ENCODE results near the gene CNRIP1. TPM values are rescaled to one million over a fixed set of nuclear protein-coding genes. Genes with fewer than 3 reads are reported as not detected.
"Not testable (repeated sequence)": the region's sequence is repeated elsewhere in the genome, so short reads cannot be mapped to it uniquely, and the experiment has no call there.

Gene CNRIP1
- total RNA-seq, 2 experiments from 2014 or later = not detected

- peaks cover 8% of the 10 kb centered on the region for H3K27me3 Mint-ChIP-seq
- POLR2A ChIA-PET = no interaction called here
- no peak overlapping the region for H3K27ac Mint-ChIP-seq
- no peak overlapping the region for H3K4me3 Mint-ChIP-seq
- intact Hi-C loops (cut with micrococcal nuclease) = no loop called here
- CTCF ChIA-PET = interaction anchor here (3.8 kb wide), 1 partner anchor 107 kb away, joined by 17 read pairs; no protein-coding TSS in a partner anchor
- no peaks in the 10 kb centered on the region for H3K9me3 Mint-ChIP-seq
- no peaks in the 10 kb centered on the region for H3K4me1 Mint-ChIP-seq (ENCODE audit: low read depth)
- no peaks in the 10 kb centered on the region for H3K36me3 Mint-ChIP-seq
- no peak for DNase-seq
Measured at GRCh38 chr2:68333931-68334330, 14.2 kb upstream of the CNRIP1 start.

GRCh38 chr2:68333009-68333408 is 13.3 kb upstream of the CNRIP1 start:
- intact Hi-C loops (cut with micrococcal nuclease) = no loop called here
- ChIA-PET POLR2A (no interaction called here), CTCF (interaction anchor here (0.6 to 3.8 kb wide), 2 partner anchors 20 to 108 kb away, joined by 3 to 17 read pairs; no protein-coding TSS in a partner anchor)
- peaks cover 12% of the 10 kb centered on the region for H3K27me3 Mint-ChIP-seq
- H3K9me3 Mint-ChIP-seq = no peaks in the 10 kb centered on the region
- H3K27ac Mint-ChIP-seq = no peak overlapping the region
- no peak for DNase-seq
- H3K4me3 Mint-ChIP-seq = no peak overlapping the region
- no peaks in the 10 kb centered on the region for H3K4me1 Mint-ChIP-seq (ENCODE audit: low read depth)
- no peaks in the 10 kb centered on the region for H3K36me3 Mint-ChIP-seq

GRCh38 chr2:68330691-68331090 is 10.9 kb upstream of the CNRIP1 start:
- ChIA-PET POLR2A (no interaction called here), CTCF (interaction anchor here (3.8 kb wide), 1 partner anchor 110 kb away, joined by 17 read pairs; no protein-coding TSS in a partner anchor)
- no peaks in the 10 kb centered on the region for H3K36me3 Mint-ChIP-seq
- peaks cover 16% of the 10 kb centered on the region for H3K27me3 Mint-ChIP-seq
- no peaks in the 10 kb centered on the region for H3K4me1 Mint-ChIP-seq (ENCODE audit: low read depth)
- H3K27ac Mint-ChIP-seq = no peak overlapping the region
- no peaks in the 10 kb centered on the region for H3K9me3 Mint-ChIP-seq
- H3K4me3 Mint-ChIP-seq = no peak overlapping the region
- intact Hi-C loops (cut with micrococcal nuclease) = no loop called here
- DNase-seq = no peak

GRCh38 chr2:68328901-68329300 is 9.2 kb upstream of the CNRIP1 start:
- Mint-ChIP-seq H3K9me3 (no peaks in the 10 kb centered on the region), H3K27me3 (peaks cover 19% of the 10 kb centered on the region), H3K27ac (no peak overlapping the region), H3K4me1 (ENCODE audit: low read depth) (no peaks in the 10 kb centered on the region), H3K4me3 (no peak overlapping the region), H3K36me3 (no peaks in the 10 kb centered on the region)
- intact Hi-C loops (cut with micrococcal nuclease) = no loop called here
- ChIA-PET CTCF (no interaction called here), POLR2A (no interaction called here)
- DNase-seq = no peak

GRCh38 chr2:68325056-68325455 is 5.3 kb upstream of the CNRIP1 start:
- POLR2A ChIA-PET = no interaction called here
- peaks cover 33% of the 10 kb centered on the region for H3K27me3 Mint-ChIP-seq

GRCh38 chr2:68320118-68320641 is 431 bp upstream of the CNRIP1 start:
- Mint-ChIP-seq H3K4me1 (ENCODE audit: low read depth) (peaks cover 2% of the 10 kb centered on the region), H3K4me3 (peak overlapping the region; percentile 57), H3K27me3 (peaks cover 46% of the 10 kb centered on the region), H3K27ac (no peak overlapping the region), H3K36me3 (no peaks in the 10 kb centered on the region), H3K9me3 (no peaks in the 10 kb centered on the region)
- CTCF ChIA-PET = interaction anchor here (0.8 kb wide), 1 partner anchor 121 kb away, joined by 4 read pairs; no protein-coding TSS in a partner anchor
- POLR2A ChIA-PET = no interaction called here
- intact Hi-C loops (cut with micrococcal nuclease) = no loop called here
- no peak for DNase-seq

More at GRCh38 chr2:68325056-68325455, 5.3 kb upstream of the CNRIP1 start:
- no peaks in the 10 kb centered on the region for H3K4me1 Mint-ChIP-seq (ENCODE audit: low read depth)
- DNase-seq = no peak
- CTCF ChIA-PET = interaction anchor here (0.6 kb wide), 1 partner anchor 35 kb away, joined by 3 read pairs; no protein-coding TSS in a partner anchor
- intact Hi-C loops (cut with micrococcal nuclease) = no loop called here
- no peak overlapping the region for H3K4me3 Mint-ChIP-seq
- H3K36me3 Mint-ChIP-seq = no peaks in the 10 kb centered on the region
- no peak overlapping the region for H3K27ac Mint-ChIP-seq
- H3K9me3 Mint-ChIP-seq = no peaks in the 10 kb centered on the region

GRCh38 chr2:68318914-68319397 is 793 bp downstream of the CNRIP1 start:
- Mint-ChIP-seq H3K4me3 (peak overlapping the region; percentile 38), H3K4me1 (ENCODE audit: low read depth) (peaks cover 2% of the 10 kb centered on the region), H3K9me3 (peaks cover under 1% of the 10 kb centered on the region), H3K27me3 (peaks cover 43% of the 10 kb centered on the region), H3K36me3 (no peaks in the 10 kb centered on the region), H3K27ac (no peak overlapping the region)
- intact Hi-C loops (cut with micrococcal nuclease) = no loop called here
- DNase-seq = no peak
- CTCF ChIA-PET = no interaction called here
- POLR2A ChIA-PET = no interaction called here

- no peak for DNase-seq
- Mint-ChIP-seq H3K36me3 (no peaks in the 10 kb centered on the region), H3K27ac (no peak overlapping the region), H3K27me3 (peaks cover 43% of the 10 kb centered on the region), H3K9me3 (peaks cover 2% of the 10 kb centered on the region), H3K4me3 (peak overlapping the region; percentile 38), H3K4me1 (ENCODE audit: low read depth) (peaks cover 2% of the 10 kb centered on the region)
- POLR2A ChIA-PET = no interaction called here
- CTCF ChIA-PET = interaction anchor here (1.0 kb wide), 1 partner anchor 139 kb away, joined by 3 read pairs; no protein-coding TSS in a partner anchor
- intact Hi-C loops (cut with micrococcal nuclease) = no loop called here
Measured at GRCh38 chr2:68317971-68318913, 1.5 kb downstream of the CNRIP1 start.

GRCh38 chr2:68316111-68316510 is 3.6 kb downstream of the CNRIP1 start:
- Mint-ChIP-seq H3K9me3 (peaks cover 2% of the 10 kb centered on the region), H3K27ac (no peak overlapping the region), H3K27me3 (peaks cover 38% of the 10 kb centered on the region), H3K36me3 (no peaks in the 10 kb centered on the region), H3K4me1 (ENCODE audit: low read depth) (peaks cover 2% of the 10 kb centered on the region), H3K4me3 (no peak overlapping the region)
- no peak for DNase-seq
- CTCF ChIA-PET = interaction anchor here (0.8 kb wide), 1 partner anchor 125 kb away, joined by 3 read pairs; no protein-coding TSS in a partner anchor
- intact Hi-C loops (cut with micrococcal nuclease) = no loop called here
- POLR2A ChIA-PET = no interaction called here

GRCh38 chr2:68311033-68311432 is 8.7 kb downstream of the CNRIP1 start:
- no peak for DNase-seq
- peaks cover 2% of the 10 kb centered on the region for H3K9me3 Mint-ChIP-seq
- intact Hi-C loops (cut with micrococcal nuclease) = no loop called here
- POLR2A ChIA-PET = no interaction called here
- H3K4me3 Mint-ChIP-seq = no peak overlapping the region
- no peak overlapping the region for H3K27ac Mint-ChIP-seq
- CTCF ChIA-PET = interaction anchor here (0.6 to 1.0 kb wide), 2 partner anchors 28 to 50 kb away, joined by 3 to 4 read pairs; no protein-coding TSS in a partner anchor
- H3K27me3 Mint-ChIP-seq = peaks cover 13% of the 10 kb centered on the region
- no peaks in the 10 kb centered on the region for H3K36me3 Mint-ChIP-seq
- H3K4me1 Mint-ChIP-seq (ENCODE audit: low read depth) = no peaks in the 10 kb centered on the region

- CTCF ChIA-PET = interaction anchor here (0.9 to 2.0 kb wide), 2 partner anchors 11 to 18 kb away, joined by 3 to 4 read pairs; no protein-coding TSS in a partner anchor
- no peak overlapping the region for H3K27ac Mint-ChIP-seq
Measured at GRCh38 chr2:68309426-68309825, 10.3 kb downstream of the CNRIP1 start.

GRCh38 chr2:68303902-68304272 is 15.9 kb downstream of the CNRIP1 start:
- POLR2A ChIA-PET; H3K27ac Mint-ChIP-seq; H3K9me3 Mint-ChIP-seq; H3K4me1 Mint-ChIP-seq (ENCODE audit: low read depth); intact Hi-C loops (cut with micrococcal nuclease); DNase-seq; H3K27me3 Mint-ChIP-seq; H3K4me3 Mint-ChIP-seq; H3K36me3 Mint-ChIP-seq: not testable (repeated sequence)
- CTCF ChIA-PET = interaction anchor here (0.9 kb wide), 1 partner anchor 11 kb away, joined by 4 read pairs; no protein-coding TSS in a partner anchor

More at GRCh38 chr2:68309426-68309825, 10.3 kb downstream of the CNRIP1 start:
- Mint-ChIP-seq H3K36me3 (no peaks in the 10 kb centered on the region), H3K4me3 (no peak overlapping the region), H3K9me3 (peaks cover 2% of the 10 kb centered on the region), H3K4me1 (ENCODE audit: low read depth) (no peaks in the 10 kb centered on the region), H3K27me3 (peaks cover 11% of the 10 kb centered on the region)
- POLR2A ChIA-PET = no interaction called here
- intact Hi-C loops (cut with micrococcal nuclease) = no loop called here
- DNase-seq = no peak
